Stimulated activated CD4-positive, alpha-beta T cell treated with anti-CD3 and anti-CD28 coated beads, Interleukin-2, amount 100 ng/mL, for 24 hours (primary cell): Measurements from ENCODE around the gene PXMP2.

Source experiments
- DNase-seq, 2 donors: peaks; one replicate each; pipeline ENCODE4 v3.0.0-alpha.2; 2020

The PXMP2 gene

GRCh38 chr12:132698341-132698740, 11.0 kb downstream of the PXMP2 start:
- DNase-seq = no peak

DNA sequence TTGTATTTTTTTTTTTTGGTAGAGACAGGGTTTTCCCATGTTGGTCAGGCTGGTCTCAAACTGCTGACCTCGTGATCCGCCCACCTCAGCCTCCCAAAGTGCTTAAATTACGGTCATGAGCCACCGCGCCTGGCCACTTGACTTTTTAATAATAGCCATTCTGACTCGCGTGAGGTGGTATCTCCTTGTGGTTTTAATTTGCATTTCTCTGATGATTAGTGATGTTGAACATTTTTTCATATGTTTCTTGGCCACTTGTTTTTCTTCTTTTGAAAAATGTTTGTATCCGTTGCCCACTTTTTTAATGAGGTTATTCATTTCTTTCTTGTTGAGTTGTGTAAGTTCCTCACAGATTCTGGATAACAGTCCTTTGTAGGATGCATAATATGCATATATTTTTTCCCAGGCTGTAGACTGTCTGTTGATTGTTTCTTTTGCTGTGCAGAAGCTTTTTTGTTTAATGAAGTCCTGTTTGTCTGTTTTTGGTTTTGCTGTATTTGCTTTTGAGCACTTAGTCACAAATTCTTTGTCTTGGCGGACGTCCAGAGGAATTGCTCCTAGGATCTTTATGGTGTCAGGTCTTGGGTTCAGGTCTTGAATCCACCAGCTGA, 12.9 kb downstream of the PXMP2 start:
- DNase-seq = no peak

- no peak for DNase-seq
Observed at GRCh38 chr12:132702640-132703039, 15.3 kb downstream of the PXMP2 start.

- DNase-seq = no peak
Observed at GRCh38 chr12:132703641-132704040, 16.3 kb downstream of the PXMP2 start.

DNA sequence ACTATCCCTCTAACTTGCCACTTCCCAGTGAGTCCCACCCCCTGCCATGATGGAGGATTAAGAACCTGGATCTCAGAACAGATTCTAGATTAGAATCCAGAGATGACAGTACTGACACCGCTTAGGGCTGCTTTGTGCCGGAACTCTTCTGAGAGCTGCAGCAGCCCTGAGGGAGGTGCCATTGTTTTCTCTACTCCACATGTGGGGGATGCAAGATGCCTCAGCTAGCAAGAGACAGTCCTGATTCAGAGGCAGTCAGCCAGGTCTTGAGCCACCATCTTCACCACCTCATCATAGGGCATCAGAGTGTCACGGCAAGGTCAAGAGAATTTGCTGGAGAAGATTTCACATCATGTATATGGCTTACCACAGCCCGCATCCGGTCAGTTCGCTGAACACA, 19.9 kb downstream of the PXMP2 start:
- DNase-seq = no peak

DNA sequence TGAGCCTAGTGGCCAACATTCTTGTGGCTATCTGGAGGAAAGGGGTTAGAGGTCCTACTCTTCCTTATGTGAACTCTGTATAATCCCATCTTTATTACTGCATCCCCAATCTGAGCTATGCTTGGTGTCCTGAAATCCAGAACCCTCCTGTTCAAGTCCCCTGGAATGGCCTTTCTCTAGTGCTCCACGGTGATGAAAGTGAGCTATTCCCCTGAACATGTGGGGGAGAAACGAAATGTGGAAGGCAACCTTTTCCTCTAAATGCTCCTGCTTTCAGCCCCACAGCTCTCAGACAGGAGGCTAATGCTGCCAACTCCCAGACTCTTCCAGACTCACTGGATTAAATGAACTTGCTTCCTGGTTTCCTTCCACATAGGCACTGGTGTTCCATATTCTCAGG, 20.8 kb downstream of the PXMP2 start:
- no peak for DNase-seq

DNA sequence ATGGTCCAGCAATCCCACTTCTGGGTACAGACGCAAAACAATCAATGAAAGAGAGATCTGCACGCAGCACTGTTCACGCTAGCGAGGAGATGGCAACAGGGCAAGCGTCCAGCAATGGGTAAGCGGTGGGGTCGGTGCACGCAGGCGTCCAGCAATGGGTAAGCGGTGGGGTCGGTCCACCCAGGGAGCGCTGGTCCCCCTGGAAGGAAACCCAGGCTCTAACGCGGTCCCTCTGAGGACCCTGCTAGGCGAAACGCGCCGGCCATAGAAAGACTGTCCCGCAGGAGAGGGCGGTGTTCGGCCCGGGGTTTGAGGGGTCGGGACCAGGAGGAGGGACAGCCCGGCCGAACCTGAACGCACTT, 22.6 kb downstream of the PXMP2 start:
- DNase-seq = no peak

DNA sequence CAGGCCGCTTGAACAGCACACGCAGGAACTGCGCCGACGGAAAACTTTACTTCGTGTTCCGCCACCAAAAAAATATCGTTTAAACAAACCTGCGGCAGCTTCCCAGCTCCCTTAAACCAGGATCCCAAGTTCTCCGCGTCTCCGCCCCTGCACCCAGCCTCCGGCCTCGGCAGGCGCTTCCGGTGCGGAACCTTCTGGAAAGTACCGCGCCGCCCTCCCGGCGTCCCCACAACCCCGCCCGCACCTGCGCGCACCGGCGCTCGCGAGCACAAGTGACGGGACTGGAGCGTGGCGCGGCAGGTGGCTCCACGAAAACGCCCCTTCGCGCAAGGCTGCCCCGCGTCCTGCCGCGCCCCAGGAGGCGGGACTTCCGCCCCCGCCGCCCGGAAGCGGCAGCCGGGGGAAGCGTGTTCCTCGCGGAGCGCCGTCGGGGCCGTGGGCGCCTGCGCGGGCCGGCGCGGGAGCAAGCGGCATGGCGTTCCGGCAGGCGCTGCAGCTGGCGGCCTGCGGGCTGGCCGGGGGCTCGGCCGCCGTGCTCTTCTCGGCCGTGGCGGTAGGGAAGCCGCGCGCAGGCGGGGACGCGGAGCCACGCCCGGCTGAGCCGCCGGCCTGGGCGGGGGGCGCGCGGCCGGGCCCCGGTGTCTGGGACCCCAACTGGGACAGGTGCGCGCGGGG, 23.2 kb downstream of the PXMP2 start, which contains the start of gene PGAM5:
PGAM5 (plus strand) TSS at position 438 of the 675 bp plus-strand sequence; CDS start at position 473, 35 bp downstream.
- DNase-seq = peak; percentile 87

GRCh38 chr12:132711080-132711843, 23.9 kb downstream of the PXMP2 start:
- peak; percentile 36 to 44 for DNase-seq

DNA sequence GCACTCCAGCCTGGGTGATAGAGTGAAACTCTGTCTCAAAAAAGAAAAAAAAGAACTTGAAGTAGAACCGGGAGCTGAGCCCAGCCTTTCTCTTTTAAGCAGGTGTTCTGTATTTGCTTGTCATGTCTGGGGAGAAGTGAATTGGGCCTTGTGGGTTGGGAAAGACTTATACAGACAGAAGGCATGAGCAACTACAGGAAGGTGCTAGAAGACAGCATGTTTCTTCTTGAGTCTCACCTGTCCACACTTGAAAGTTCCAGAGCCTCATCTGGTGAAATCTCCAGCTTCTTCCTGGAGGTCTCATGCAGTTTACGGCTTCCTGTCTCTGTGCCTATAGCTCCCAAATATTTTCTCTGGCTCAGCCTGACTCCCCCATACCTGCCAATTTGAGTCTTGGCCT, 25.7 kb downstream of the PXMP2 start:
- no peak for DNase-seq

DNA sequence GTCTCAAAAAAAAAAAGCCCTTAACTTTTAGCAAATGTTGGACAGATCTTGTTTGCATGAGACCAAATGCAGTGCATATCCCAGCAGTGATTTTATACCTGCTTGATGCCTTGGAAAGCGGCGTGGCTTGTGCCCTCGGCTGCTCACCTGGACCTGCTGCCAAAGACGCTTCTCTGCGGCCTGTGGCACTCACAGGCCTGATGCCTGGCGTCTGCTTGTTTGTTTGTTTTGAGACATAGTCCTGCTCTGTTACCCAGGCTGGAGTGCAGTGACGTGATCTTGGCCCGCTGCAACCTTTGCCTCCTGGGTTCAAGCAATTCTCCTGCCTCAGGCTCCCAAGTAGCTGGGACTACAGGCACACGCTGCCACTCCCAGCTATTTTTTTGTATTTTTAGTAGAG, 28.5 kb downstream of the PXMP2 start:
- no peak for DNase-seq

- no peak for DNase-seq
Observed at GRCh38 chr12:132716356-132716755, 29.0 kb downstream of the PXMP2 start.

DNA sequence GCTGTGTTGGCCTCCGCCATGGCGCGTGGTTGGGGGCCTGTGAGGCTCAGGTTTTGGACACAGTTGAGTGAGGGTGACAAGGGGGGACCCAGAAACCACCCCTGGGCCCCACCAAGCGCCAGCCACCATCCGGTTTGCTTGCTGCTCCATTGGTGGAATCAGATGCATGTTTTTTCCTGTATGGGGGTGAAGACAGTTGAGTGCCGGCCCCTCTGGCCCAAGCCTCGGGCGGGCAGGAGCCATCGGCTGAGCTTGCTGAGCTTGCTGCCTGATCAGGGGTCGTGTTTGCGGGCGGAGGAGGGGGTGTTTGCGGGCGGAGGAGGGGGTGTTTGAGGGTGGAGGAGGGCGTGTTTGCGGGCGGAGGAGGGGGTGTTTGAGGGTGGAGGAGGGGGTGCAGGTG, 29.6 kb downstream of the PXMP2 start:
- DNase-seq = no peak

GRCh38 chr12:132717531-132718387, 30.4 kb downstream of the PXMP2 start:
- no peak for DNase-seq

- DNase-seq = no peak
Observed at GRCh38 chr12:132718644-132719043, 31.3 kb downstream of the PXMP2 start.

DNA sequence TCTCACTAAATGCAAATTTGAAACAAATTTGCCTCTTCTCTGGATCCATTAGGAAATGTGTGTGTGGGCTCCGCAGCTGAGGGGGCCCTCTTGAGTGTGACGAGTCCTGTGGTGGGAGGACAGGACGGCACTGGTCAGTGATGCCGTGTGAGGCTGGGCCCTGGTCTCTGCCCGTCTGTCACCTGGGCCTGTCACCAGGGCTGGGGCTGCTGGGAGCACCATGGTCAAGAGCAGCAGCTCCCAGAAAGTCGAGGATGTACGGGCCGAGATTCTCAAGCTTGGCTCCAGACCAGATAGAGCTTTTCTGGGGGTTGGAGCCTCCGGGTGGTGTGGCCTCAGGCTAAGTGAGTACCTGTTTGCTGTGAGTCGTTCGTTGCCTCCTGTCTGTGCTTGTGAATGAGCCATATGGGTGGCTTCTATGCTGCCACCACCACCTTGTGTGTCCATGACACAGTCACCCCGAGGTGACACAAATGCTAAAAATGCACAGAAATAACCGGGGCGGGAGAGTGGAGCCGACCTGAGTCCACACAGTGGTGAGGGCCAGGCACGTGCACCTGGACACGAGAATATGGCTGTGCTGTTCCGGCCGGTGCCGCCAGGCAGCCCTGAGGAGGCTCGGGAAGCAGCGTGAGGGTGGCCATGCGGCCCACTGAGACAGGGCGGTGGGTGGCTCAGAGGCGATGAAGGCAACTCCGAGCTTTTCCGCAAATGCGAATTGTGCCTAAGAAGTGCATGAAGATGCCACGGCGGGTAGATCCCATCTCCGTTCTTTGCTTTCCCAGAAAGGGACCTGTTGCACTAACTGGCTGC, 32.0 kb downstream of the PXMP2 start:
- no peak for DNase-seq

GRCh38 chr12:132719954-132720324, 32.6 kb downstream of the PXMP2 start:
- DNase-seq = no peak

- no peak for DNase-seq
Observed at GRCh38 chr12:132720606-132721345, 33.4 kb downstream of the PXMP2 start.

DNA sequence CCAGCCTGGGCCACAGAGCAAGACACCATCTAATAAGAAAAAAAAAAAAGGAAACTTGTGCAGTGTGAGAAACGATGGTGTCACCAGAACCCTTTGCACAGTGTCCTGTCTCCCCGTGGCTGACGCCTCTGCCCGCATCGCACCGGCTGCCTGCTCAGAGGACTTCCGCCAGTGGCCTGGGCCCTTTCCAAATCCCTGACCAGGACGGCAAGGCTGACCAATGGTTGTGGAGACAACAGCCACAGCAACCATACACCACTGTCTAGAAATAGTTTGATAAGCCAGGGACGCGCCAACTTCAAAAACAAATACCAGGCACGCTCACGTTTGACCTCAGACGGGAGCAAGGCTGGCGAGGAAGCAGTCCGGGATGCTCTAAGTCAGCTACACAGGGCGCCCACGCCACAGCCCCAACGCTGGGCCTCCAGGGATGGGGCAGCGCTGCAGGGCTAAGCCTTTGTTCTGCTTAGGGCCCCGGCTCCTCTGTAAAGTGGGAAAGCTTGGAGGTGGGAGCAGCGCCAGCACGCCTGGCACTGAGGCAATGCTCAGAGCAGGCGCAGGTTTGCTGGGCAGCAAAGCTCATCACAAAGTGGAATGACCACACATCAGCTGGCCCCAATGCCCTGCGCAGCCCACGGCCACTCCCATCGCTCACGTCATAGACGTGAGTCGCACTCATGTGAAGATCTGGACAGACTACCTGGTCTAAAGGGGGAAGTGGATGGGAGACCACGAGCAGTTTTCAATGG, 35.8 kb downstream of the PXMP2 start:
- no peak for DNase-seq

DNA sequence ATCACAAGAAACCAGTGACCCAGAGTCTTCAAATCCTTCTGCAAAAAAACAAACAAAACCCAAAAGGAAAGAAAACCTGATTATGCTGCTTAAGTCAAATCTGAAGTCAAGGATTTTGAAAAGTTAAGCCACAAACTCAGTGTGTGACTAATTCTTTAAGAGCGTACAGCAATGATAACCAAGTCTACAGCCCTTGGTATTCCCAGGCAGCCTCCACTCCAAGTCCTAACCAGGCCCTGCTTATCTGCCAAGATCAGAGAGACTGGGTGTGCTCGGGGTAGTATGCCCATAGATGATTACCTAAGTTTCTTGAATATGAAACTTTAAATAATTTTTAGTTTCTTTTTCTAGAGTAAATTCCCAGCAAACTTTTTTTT, 36.4 kb downstream of the PXMP2 start:
- DNase-seq = no peak
